Astrocyte of the cerebellum (primary cell): ENCODE data around the gene GP9.

Experiments
- DNase-seq: peaks from one replicate; pipeline ENCODE4 v3.0.0-alpha.2; 2011; ENCODE audit warnings: low read depth
- H3K4me3 ChIP-seq: 2 replicates; pipeline ENCODE4 v1.5.1; 2011; ENCODE audit warnings: mild to moderate bottlenecking, low read depth, low read length, moderate library complexity
- in situ Hi-C: cut with HindIII; loops from 2 replicates; pipeline ENCODE4 v1.10.0; 2017; ENCODE audit warnings: low sequenced_read_pairs
- TF ChIP-seq, protein P1 (sequence below): IDR thresholded peaks from 2 replicates; pipeline ENCODE4 v1.5.1; 2012; ENCODE audit warnings: low read length, low read depth, moderate library complexity, mild to moderate bottlenecking; ENCODE audit errors: missing control alignments

The GP9 gene

DNA sequence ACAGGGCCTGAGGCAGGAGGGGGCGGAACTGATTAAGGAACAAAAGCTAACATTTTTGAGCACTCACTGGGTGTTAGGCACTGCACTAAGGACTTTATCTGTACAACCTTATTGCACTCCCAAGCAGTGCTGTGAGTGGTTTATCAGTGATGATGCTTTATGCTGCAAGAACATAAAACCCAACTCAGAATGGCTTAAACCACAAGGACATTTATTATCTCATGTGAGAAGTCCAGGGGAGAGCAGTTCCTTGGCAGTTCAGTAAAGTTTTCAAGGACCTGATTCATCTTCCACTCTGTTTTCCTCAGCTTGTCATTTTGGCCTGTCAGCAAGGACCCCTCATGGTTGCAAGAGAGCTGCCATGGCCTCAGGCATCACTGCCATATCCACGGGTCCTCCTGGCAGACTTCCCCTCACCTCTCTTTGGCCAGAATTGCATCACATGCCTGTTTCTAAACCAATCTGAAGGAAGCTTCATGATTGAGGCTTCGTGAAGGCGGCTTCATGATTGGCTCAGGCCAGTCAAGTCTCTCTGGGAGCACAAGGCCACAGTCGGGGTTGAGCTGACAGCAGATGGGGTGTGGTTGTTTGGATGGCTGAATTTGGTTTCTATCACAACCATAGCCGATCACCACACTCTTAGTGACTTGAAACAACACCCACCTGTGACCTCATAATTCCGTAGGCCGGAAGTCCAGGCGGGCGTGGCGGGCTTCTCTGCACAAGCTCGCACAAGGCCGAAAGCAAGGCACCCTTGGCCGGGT, 43.7 kb upstream of the GP9 start:
- DNase-seq: no peak
- TF ChIP-seq, protein P1, sequence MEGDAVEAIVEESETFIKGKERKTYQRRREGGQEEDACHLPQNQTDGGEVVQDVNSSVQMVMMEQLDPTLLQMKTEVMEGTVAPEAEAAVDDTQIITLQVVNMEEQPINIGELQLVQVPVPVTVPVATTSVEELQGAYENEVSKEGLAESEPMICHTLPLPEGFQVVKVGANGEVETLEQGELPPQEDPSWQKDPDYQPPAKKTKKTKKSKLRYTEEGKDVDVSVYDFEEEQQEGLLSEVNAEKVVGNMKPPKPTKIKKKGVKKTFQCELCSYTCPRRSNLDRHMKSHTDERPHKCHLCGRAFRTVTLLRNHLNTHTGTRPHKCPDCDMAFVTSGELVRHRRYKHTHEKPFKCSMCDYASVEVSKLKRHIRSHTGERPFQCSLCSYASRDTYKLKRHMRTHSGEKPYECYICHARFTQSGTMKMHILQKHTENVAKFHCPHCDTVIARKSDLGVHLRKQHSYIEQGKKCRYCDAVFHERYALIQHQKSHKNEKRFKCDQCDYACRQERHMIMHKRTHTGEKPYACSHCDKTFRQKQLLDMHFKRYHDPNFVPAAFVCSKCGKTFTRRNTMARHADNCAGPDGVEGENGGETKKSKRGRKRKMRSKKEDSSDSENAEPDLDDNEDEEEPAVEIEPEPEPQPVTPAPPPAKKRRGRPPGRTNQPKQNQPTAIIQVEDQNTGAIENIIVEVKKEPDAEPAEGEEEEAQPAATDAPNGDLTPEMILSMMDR: no peak
- in situ Hi-C loops: loop anchor here (10.0 kb wide), 1 partner anchor 238 kb away; no protein-coding TSS in a partner anchor
- H3K4me3 ChIP-seq: no peak overlapping the region

DNA sequence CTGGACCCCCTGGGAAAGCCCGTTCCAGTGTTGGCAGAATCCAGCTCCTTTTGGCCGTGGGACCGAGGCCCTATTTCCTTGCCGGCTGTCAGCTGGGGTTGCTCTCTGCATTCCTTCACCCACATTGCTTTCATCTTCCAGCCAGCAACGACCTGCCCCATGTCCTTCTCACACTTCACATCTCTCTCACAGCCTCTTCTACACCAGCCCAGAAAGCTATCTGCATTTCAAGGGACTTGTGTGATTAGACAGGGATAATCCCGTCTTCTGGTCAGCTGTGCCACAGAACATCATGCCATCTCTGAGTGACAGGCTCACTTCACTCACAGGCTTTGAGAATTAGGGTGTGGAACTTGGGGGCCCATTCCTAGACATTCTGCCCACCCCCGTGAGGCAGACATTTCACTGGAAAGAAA, 43.1 kb upstream of the GP9 start:
- no peak for DNase-seq
- no peak overlapping the region for H3K4me3 ChIP-seq
- in situ Hi-C loops: loop anchor here (10.0 kb wide), 1 partner anchor 237 kb away; no protein-coding TSS in a partner anchor
- TF ChIP-seq, protein P1: no peak

DNA sequence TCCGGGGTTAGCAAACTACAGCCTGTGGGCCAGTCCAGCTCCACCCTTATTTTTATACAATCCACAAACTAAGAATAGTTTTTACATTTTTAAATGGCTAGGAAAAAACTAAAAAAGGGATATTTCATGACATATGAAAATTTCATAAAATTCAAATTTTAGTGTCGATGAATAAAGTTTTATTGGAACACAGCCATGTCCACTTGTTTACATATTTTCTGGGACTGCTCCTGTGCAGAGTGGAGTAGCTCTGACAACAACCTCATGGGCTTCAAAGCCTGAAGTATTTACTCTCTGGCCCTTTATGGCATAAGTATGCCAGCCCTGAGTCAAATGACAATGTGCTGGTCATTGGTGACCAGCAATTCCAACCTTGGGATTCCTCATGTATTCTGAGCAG, 42.3 kb upstream of the GP9 start:
- TF ChIP-seq, protein P1: no peak
- in situ Hi-C loops: loop anchor here (10.0 kb wide), 1 partner anchor 237 kb away; no protein-coding TSS in a partner anchor
- no peak for DNase-seq
- no peak overlapping the region for H3K4me3 ChIP-seq

DNA sequence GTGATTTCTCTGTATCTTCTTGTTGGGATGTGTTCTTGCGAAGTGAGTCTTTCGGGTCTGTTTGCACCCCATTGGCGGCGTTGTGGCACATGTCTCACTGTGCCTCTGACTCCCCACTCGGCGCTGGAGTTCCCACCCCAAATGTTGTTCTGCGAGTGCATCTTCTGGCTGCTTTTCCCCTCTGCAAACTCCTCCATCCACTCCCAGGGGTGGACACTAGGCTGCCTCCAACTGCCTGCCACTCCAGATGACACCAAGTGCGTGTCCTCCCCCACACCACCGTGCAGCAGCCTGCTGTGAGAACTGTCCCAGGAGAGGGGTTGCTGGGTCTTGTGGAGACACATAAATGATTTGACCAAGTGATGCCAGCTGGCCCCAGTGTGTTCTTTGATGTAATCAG, 41.8 kb upstream of the GP9 start:
- H3K4me3 ChIP-seq: no peak overlapping the region
- TF ChIP-seq, protein P1: no peak
- in situ Hi-C loops: loop anchor here (10.0 kb wide), 1 partner anchor 236 kb away; no protein-coding TSS in a partner anchor
- no peak for DNase-seq

DNA sequence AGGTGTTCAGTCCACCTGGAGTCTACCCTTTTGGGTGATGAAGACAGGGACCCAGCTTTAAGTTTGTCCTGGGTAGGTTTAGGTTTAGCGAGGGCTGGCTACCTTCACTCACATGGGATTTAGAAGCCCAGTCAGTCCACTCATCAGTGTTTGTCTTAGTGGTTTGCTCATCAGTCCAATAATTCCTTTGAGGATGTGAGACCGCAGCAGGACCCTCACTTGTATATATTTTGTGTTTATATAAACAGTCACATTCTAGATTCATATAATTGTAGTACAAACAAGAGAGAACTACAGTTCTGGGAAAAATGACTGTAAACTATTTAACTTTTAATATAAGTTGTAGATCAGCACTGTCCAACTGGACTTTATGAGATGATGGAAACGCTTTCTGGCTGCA, 41.3 kb upstream of the GP9 start:
- TF ChIP-seq, protein P1: no peak
- no peak for DNase-seq
- in situ Hi-C loops: loop anchor here (10.0 kb wide), 1 partner anchor 236 kb away; no protein-coding TSS in a partner anchor
- H3K4me3 ChIP-seq: no peak overlapping the region

DNA sequence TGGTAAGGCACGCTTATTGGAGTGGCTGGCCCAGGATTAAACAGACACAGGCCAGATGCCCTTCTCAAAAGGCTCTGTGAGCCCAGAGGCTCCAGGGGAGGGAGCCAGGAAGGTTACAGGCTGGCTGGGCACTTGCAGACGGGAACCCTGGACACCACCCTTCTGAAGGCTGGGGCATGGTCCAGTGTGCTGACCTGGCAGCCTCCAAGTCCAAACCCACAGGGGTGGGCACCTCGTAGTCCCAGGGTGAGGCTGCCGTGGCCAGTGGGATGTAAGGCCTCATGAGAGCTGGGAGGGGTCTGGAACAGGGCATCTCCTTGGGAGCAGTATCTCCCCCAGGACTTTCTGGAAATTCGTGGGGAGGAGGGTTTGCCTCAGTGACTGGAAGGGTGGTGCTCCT, 39.9 kb upstream of the GP9 start:
- TF ChIP-seq, protein P1: no peak
- no peak overlapping the region for H3K4me3 ChIP-seq
- in situ Hi-C loops: no loop called here
- DNase-seq: no peak
